Endothelial cell (in vitro differentiated cells): Measurements from ENCODE around the gene SALL1. TPM values are rescaled to one million over a fixed set of nuclear protein-coding genes. Genes with fewer than 3 reads are reported as not detected.
A peak's percentile ranks its signal among the peaks of the same experiment; 100 is the strongest.

Experiments used
- DNase-seq: peaks from one replicate; pipeline ENCODE4 v3.0.0; 2021; ENCODE audit warnings: low spot score
- H3K27ac Mint-ChIP-seq: one replicate; pipeline ENCODE4 v1.8.0; 2021; ENCODE audit warnings: mixed read lengths, inconsistent platforms; ENCODE audit not compliant: unreplicated experiment
- H3K27me3 Mint-ChIP-seq: one replicate; pipeline ENCODE4 v1.8.0; 2021; ENCODE audit warnings: mild to moderate bottlenecking, moderate library complexity, mixed read lengths, inconsistent platforms; ENCODE audit not compliant: unreplicated experiment
- H3K36me3 Mint-ChIP-seq: one replicate; pipeline ENCODE4 v1.8.0; 2021; ENCODE audit warnings: mild to moderate bottlenecking, low read depth, mixed read lengths, inconsistent platforms; ENCODE audit not compliant: unreplicated experiment
- H3K4me1 Mint-ChIP-seq: one replicate; pipeline ENCODE4 v1.8.0; 2021; ENCODE audit warnings: mild to moderate bottlenecking, mixed read lengths, inconsistent platforms; ENCODE audit not compliant: unreplicated experiment
- H3K4me3 Mint-ChIP-seq: one replicate; pipeline ENCODE4 v1.8.0; 2021; ENCODE audit warnings: mild to moderate bottlenecking, mixed read lengths, inconsistent platforms; ENCODE audit not compliant: unreplicated experiment
- H3K9me3 Mint-ChIP-seq: one replicate; pipeline ENCODE4 v1.8.0; 2021; ENCODE audit warnings: mixed read lengths, inconsistent platforms; ENCODE audit not compliant: unreplicated experiment
- CTCF ChIP-seq: fragments of 200-600 bp; sonication (generic); IDR thresholded peaks from one replicate; pipeline ENCODE4 v1.5.0; 2021; ENCODE audit warnings: antibody characterized with exemption; ENCODE audit not compliant: unreplicated experiment
- long read RNA-seq: library from polyadenylated mRNA; unstranded; transcript quantifications from one replicate; pipeline ENCODE4 v2.0.0, GENCODE V29; 2020; ENCODE audit not compliant: unreplicated experiment
- total RNA-seq: library from RNA; stranded (reverse); fragmentation: NEBNext Ultra II Directional; extraction: Animal tissue kit (Norgen Biotek cat#: 25700); gene quantifications from one replicate; pipeline ENCODE4 v1.2.1, GENCODE V29; 2021; ENCODE audit not compliant: unreplicated experiment

Gene SALL1
- total RNA-seq: 45.1 TPM
- long read RNA-seq: 0 reads

DNA sequence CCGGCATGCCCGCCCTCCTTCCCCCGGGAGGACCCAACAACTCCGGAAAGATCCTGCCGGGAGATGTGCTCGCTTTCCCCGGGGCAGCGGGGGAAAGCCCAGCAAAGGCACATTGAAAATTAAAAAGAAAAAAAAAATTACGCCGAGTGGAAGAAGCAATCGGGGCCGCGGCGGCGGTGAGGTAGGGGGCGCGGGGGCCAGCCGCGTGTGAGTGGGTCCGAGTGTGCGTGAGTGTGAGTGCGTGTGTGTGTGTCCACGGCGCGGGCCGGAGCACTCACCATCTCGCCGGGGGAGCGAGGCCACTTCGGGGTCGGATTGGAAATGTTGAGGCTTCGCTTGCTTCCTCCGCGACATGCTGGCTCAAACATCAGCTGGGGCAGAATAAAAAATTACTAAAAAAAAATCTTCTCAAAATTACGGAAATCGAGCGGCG is at the start of gene SALL1:
SALL1 (minus strand) TSS at position 383 of the 433 bp plus-strand sequence; CDS start at position 354, 29 bp downstream.
- no peak for TF ChIP-seq CTCF
- Mint-ChIP-seq H3K36me3 (no peaks in the 10 kb centered on the region), H3K27me3 (peaks cover 12% of the 10 kb centered on the region), H3K9me3 (no peaks in the 10 kb centered on the region), H3K4me1 (peaks cover 59% of the 10 kb centered on the region), H3K27ac (peak within 1 kb of the TSS; percentile 91), H3K4me3 (peak within 1 kb of the TSS; percentile 98)
- DNase-seq: no peak

GRCh38 chr16:51200793-51201192 is 49.7 kb upstream of the SALL1 start:
- Mint-ChIP-seq H3K27me3 (peaks cover 1% of the 10 kb centered on the region), H3K36me3 (peaks cover 7% of the 10 kb centered on the region), H3K9me3 (no peaks in the 10 kb centered on the region), H3K4me1 (no peaks in the 10 kb centered on the region), H3K27ac (no peak overlapping the region), H3K4me3 (no peak overlapping the region)
- no peak for TF ChIP-seq CTCF
- DNase-seq: no peak

GRCh38 chr16:51197953-51198748 is 47.1 kb upstream of the SALL1 start:
- DNase-seq: no peak
- Mint-ChIP-seq H3K4me1 (no peaks in the 10 kb centered on the region), H3K36me3 (peaks cover 4% of the 10 kb centered on the region), H3K27me3 (peaks cover 1% of the 10 kb centered on the region), H3K9me3 (no peaks in the 10 kb centered on the region), H3K27ac (no peak overlapping the region), H3K4me3 (no peak overlapping the region)
- no peak for TF ChIP-seq CTCF

DNA sequence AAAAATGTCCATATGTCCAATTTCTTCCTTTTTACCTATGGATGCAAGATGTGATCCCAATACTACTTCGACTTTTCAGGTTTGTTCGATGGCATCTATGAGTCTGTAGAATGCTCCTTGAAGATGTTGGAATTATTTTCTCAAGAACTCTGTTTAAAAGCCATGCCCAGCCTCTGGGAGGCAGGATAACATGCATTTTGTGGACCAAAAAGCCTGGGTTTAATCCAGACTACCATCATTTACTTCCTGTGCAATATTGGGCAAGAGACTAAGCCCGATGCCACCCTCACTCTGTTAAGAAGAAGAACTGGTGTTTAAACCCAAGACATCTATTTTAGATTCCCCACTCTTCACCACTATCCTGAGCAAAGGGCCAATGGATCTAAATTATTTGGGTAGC is 42.8 kb upstream of the SALL1 start:
- H3K27ac Mint-ChIP-seq: no peak overlapping the region
- no peak overlapping the region for H3K4me3 Mint-ChIP-seq
- H3K36me3 Mint-ChIP-seq: no peaks in the 10 kb centered on the region
- H3K27me3 Mint-ChIP-seq: no peaks in the 10 kb centered on the region
- no peaks in the 10 kb centered on the region for H3K4me1 Mint-ChIP-seq
- no peak for DNase-seq
- TF ChIP-seq CTCF: no peak
- H3K9me3 Mint-ChIP-seq: no peaks in the 10 kb centered on the region

GRCh38 chr16:51184702-51185433 is 33.8 kb upstream of the SALL1 start:
- Mint-ChIP-seq H3K4me3 (no peak overlapping the region), H3K27me3 (peaks cover 2% of the 10 kb centered on the region), H3K36me3 (no peaks in the 10 kb centered on the region), H3K4me1 (peaks cover 55% of the 10 kb centered on the region), H3K27ac (no peak overlapping the region), H3K9me3 (no peaks in the 10 kb centered on the region)
- DNase-seq: no peak
- TF ChIP-seq CTCF: no peak
